ENCODE measurements around the gene GOLM1.
A peak's percentile ranks its signal among the peaks of the same experiment; 100 is the strongest.

The GOLM1 gene

DNA sequence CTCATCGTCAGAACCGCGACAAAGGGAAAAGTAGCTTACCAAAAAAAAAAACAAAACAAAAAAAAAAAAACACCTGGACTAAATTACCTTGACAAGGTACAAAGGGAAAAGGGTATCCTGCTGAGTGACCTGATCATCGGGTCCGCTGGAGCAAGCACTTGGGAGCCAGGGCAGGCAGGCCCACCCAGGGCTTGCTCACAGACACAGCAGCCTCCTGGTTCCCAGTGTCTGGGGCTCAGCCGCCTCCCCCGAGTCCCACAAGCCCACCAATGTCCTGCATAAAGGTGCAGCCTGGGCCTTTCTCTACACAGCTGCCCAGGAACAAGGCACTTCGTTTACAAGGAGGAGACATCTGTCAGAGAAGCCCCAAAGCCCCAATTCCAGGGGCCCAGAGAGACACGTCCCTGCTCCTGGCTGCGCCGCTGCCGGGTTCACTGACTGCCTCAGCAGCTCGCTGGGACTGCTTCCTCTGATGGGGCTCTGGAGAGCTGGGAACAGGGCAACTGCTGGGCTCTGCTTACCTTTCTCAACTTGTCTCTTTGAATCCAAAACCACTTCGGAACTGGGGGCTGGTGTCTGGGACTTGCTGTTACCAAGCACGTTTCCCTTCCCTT is 63.4 kb downstream of the GOLM1 start:
- Histone ChIP-seq H3K4me2 (no peak overlapping the region), H3K9me3 (replicated peaks in 1 of 11) (no peaks in the 10 kb centered on the region), H3K36me3 (peaks cover 39 to 96% (median 66%) of the 10 kb centered on the region in 11 experiments), H3K27ac (no peak overlapping the region), H4K20me1 (peaks cover 0 to 8% (median 0%) of the 10 kb centered on the region in 11 experiments; a peak in 2 of 22 replicates), H3K27me3 (no peaks in the 10 kb centered on the region), H3K4me3 (no peak overlapping the region), H3K4me1 (no peaks in the 10 kb centered on the region), H3K9ac (no peak overlapping the region)
- no peak for TF ChIP-seq Cebpa-rat (IDR thresholded peaks at IDR 0.05)

DNA sequence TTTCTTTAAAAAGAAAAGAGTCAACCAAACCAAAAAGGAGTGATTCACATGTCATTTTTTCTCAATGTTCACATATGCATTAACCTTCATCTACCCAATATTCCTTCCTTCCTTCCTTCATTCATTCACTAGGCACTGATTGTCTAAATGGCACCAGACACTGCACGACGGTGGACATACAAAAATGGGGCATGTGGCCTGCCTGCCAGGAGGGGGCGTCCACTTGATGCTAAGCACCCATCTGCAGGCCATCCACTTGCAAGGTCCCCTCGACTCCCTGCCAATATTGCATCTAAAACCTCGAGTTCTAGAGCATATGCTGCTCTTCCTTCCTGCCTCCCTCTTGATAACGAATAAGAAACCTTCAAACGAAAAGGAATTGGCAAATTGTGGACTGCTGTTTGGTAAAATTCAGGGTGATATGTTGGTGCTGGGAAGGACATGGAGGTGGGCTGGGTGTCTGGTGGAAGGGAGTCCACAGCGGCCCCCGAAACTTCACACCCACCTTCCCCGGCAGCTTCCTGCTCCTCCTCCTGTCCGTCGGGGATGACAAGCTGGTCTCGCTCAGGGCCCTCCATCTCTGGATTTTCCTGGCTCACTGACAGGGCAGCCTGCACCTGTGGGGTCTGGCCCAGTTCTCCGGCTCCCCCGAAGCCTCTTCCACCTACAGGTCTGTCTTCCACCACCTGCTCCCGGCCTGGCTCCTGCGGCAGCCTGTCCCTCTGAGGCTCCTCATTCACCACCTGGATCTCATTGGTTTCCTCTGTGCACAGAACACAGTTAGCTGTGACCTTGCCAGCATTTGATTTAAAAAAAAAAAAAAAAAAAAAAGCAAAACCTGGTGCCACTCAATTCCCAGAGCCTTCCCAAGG is 64.3 kb downstream of the GOLM1 start:
- H3K9me3 ChIP-seq (replicated peaks in 1 of 11), result no peaks in the 10 kb centered on the region
- H3K4me2 ChIP-seq, result no peak overlapping the region
- H4K20me1 ChIP-seq, result peaks cover 0 to 8% (median 0%) of the 10 kb centered on the region in 11 experiments; a peak in 2 of 22 replicates
- no peak overlapping the region for H3K4me3 ChIP-seq
- H3K27me3 ChIP-seq, result no peaks in the 10 kb centered on the region
- H3K36me3 ChIP-seq, result peaks cover 39 to 96% (median 66%) of the 10 kb centered on the region in 11 experiments
- no peak for TF ChIP-seq Cebpa-rat (IDR thresholded peaks at IDR 0.05)
- H3K4me1 ChIP-seq, result no peaks in the 10 kb centered on the region
- no peak overlapping the region for H3K9ac ChIP-seq
- no peak overlapping the region for H3K27ac ChIP-seq

DNA sequence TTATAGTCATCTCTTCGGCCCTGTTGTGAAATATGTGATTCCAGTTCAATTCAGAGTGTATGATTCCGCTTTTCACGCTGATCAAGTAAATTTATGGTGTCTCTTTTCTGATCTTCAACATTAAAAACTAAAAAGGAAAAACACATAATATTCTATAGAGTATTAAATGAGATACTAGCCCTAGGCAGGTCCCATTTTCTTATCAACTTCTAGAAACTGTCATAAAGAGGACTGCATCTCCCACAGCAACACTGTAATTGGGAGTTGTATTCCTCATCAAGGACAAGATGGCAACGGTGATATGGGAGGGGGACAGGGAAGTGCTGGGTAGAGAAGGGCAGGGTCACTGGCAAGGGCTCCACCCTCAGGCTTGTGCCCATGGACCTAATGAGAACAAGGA is 71.6 kb downstream of the GOLM1 start:
- peaks cover 0 to 15% (median 12%) of the 10 kb centered on the region in 10 experiments; a peak in 10 of 20 replicates for H3K4me1 ChIP-seq
- peaks cover 0 to 6% (median 0%) of the 10 kb centered on the region in 11 experiments; a peak in 3 of 22 replicates for H3K9me3 ChIP-seq (replicated peaks in 1 of 11)
- no peak overlapping the region for H3K27ac ChIP-seq
- H3K9ac ChIP-seq, result no peak overlapping the region
- H3K4me2 ChIP-seq, result no peak overlapping the region
- no peak overlapping the region for H3K4me3 ChIP-seq
- no peak for TF ChIP-seq Cebpa-rat (IDR thresholded peaks at IDR 0.05)
- H4K20me1 ChIP-seq, result peaks cover 0 to 10% (median 0%) of the 10 kb centered on the region in 11 experiments; a peak in 1 of 22 replicates
- H3K36me3 ChIP-seq, result peaks cover 73 to 99% (median 89%) of the 10 kb centered on the region in 11 experiments
- H3K27me3 ChIP-seq, result no peaks in the 10 kb centered on the region

DNA sequence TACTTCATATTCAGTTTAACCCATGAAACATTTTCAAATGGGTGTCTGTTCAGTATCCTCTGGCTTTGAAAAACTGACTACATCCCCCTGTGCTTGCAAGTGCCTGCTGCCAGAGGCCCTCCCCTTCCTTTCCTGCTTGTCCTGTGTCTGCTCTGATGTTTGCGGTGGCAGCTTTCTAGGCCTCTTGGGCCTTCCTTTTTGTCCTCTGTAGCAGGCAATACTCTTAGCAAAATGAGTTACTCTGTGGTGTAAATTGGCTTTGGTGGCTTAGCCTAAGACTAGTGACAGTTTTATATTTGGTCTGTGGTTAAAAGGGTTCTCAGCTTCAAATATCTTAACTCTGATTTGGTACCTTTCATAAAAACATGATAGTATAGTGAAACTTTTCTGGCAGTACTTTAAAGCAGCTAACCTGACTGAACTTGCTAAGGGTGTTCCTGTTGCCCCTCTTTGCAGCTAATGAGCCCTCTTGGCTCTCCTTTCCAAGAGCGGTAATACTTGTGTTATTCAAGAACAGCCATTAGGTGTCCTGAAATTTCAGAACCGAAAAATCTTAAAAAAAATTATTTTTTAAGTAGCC is 76.6 kb downstream of the GOLM1 start:
- H3K9me3 ChIP-seq (replicated peaks in 1 of 11), result no peaks in the 10 kb centered on the region
- peak overlapping the region in 1 of 11 experiments; percentile 25; a peak in 2 of 22 replicates for H3K9ac ChIP-seq
- peaks cover 81 to 100% (median 94%) of the 10 kb centered on the region in 11 experiments for H3K36me3 ChIP-seq
- H3K4me2 ChIP-seq, result peak overlapping the region in 1 of 11 experiments; percentile 24; a peak in 2 of 22 replicates
- H3K4me1 ChIP-seq, result peaks cover 0 to 23% (median 17%) of the 10 kb centered on the region in 10 experiments; a peak in 12 of 20 replicates
- H4K20me1 ChIP-seq, result peaks cover 0 to 10% (median 0%) of the 10 kb centered on the region in 11 experiments; a peak in 1 of 22 replicates
- TF ChIP-seq Cebpa-rat (IDR thresholded peaks at IDR 0.05), result no peak
- H3K27ac ChIP-seq, result no peak overlapping the region
- H3K27me3 ChIP-seq, result no peaks in the 10 kb centered on the region
- no peak overlapping the region for H3K4me3 ChIP-seq

DNA sequence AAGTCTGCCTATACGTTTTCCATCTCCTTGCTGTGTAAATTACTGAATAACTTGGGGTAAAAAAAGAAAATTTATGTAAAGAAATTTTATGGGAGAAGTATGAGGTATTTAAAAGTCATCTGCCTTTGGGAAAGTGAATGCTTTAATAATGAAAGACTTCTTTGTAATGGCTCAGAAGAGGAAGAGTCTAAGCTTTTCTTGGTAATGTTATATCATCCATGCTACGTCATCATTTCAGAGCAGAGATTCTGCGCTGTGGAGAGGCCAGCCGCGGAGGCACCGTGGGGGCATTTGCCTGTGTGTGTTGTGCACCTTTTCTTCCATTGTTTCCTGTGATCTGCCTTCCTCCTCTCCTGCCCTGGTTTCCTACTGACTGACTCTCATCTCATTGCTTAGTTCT is 78.2 kb downstream of the GOLM1 start:
- Histone ChIP-seq H3K4me3 (no peak overlapping the region), H4K20me1 (peaks cover 0 to 10% (median 0%) of the 10 kb centered on the region in 11 experiments; a peak in 1 of 22 replicates), H3K36me3 (peaks cover 79 to 100% (median 93%) of the 10 kb centered on the region in 11 experiments), H3K27me3 (no peaks in the 10 kb centered on the region), H3K27ac (no peak overlapping the region), H3K9ac (no peak overlapping the region), H3K9me3 (replicated peaks in 1 of 11) (no peaks in the 10 kb centered on the region), H3K4me1 (peaks cover 0 to 23% (median 17%) of the 10 kb centered on the region in 10 experiments; a peak in 12 of 20 replicates), H3K4me2 (no peak overlapping the region)
- TF ChIP-seq Cebpa-rat (IDR thresholded peaks at IDR 0.05), result no peak

DNA sequence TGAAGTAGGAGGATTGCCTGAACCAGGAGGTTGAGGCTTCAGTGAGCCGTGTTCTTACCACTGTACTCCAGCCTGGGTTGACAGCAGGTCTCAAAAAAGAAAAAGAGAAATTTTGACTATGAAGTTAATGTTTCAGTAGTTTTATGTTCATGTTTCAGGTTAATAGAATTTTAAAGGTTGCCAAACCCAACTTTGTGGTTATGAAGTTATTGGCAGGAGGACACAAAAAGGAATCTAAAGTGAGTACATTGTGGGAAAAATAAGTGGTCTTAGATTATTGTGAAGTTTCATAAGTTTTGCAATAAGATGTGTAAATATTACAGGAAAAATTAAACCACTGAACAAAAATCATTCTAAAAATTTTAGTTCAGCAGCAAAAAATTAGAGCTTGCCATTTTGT is 78.6 kb downstream of the GOLM1 start:
- Histone ChIP-seq H3K4me3 (no peak overlapping the region), H3K9me3 (replicated peaks in 1 of 11) (no peaks in the 10 kb centered on the region), H4K20me1 (peaks cover 0 to 10% (median 0%) of the 10 kb centered on the region in 11 experiments; a peak in 1 of 22 replicates), H3K4me1 (peaks cover 0 to 22% (median 15%) of the 10 kb centered on the region in 10 experiments; a peak in 12 of 20 replicates), H3K27ac (no peak overlapping the region), H3K27me3 (no peaks in the 10 kb centered on the region), H3K9ac (no peak overlapping the region), H3K4me2 (no peak overlapping the region), H3K36me3 (peaks cover 75 to 97% (median 88%) of the 10 kb centered on the region in 11 experiments)
- TF ChIP-seq Cebpa-rat (IDR thresholded peaks at IDR 0.05), result no peak

DNA sequence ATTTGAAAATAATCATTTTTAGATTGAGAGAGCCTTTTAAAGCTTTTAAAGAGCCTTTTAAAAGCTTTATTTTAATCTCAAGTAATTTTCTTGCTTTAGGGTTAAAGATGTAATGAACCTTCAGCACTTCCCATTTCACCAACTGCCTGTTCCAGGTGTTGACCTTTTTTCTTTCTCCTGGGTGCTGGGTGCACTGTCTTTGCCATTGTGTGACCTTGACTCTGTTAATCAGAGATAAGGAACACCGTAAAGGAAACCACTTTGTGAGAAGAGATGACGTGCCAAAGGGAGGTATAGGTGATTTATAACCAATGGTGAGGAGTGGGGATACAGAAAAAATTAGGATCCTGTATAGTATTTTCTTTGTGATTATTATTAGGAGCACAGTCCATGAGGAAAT is 90.2 kb downstream of the GOLM1 start:
- Histone ChIP-seq H4K20me1 (no peaks in the 10 kb centered on the region), H3K27ac (no peak overlapping the region), H3K36me3 (peaks cover 69 to 97% (median 90%) of the 10 kb centered on the region in 11 experiments), H3K9ac (no peak overlapping the region), H3K4me2 (no peak overlapping the region), H3K9me3 (replicated peaks in 1 of 11) (peaks cover 19 to 24% (median 23%) of the 10 kb centered on the region in 11 experiments), H3K4me3 (no peak overlapping the region), H3K4me1 (no peaks in the 10 kb centered on the region), H3K27me3 (no peaks in the 10 kb centered on the region)
- no peak for TF ChIP-seq Cebpa-rat (IDR thresholded peaks at IDR 0.05)

DNA sequence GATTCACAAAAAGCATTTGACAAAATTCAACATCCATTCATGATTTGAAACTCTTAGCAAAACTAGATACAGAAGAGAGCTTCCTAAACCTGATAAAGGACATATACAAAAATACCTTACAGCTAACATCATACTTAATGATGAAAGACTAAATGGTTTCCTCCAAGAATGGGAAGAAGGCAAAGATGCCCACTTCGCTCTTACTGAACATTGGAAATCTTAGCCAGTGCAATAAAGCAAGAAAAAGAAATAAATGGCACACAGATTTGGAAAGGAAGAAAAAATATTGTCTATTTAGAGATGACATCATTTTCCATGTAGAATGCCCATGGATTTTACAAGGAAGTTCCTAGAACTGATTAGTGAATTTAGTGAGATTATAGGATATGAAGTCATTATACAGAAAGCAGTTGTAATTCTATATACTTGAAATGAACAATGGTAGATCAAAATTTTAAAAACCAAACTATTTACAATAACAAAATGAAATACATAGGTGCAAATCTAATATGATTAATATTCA is 94.0 kb downstream of the GOLM1 start:
- no peaks in the 10 kb centered on the region for H4K20me1 ChIP-seq
- H3K27ac ChIP-seq, result no peak overlapping the region
- H3K4me1 ChIP-seq, result no peaks in the 10 kb centered on the region
- no peaks in the 10 kb centered on the region for H3K27me3 ChIP-seq
- no peak overlapping the region for H3K9ac ChIP-seq
- TF ChIP-seq Cebpa-rat (IDR thresholded peaks at IDR 0.05), result no peak
- no peak overlapping the region; a peak in 1 of 20 replicates for H3K4me3 ChIP-seq
- peaks cover 37 to 52% (median 45%) of the 10 kb centered on the region in 11 experiments for H3K9me3 ChIP-seq (replicated peaks in 1 of 11)
- H3K36me3 ChIP-seq, result peaks cover 80 to 100% (median 93%) of the 10 kb centered on the region in 11 experiments
- no peak overlapping the region for H3K4me2 ChIP-seq

All from BLaER1 treated with 17β-estradiol and CSF1 and Interleukin-3, amounts not matched to agents 10 nM and 100 nM (cell line).